Activated CD8-positive, alpha-beta memory T cell treated with anti-CD3 and anti-CD28 coated beads, Interleukin-2, amount 50 U/mL, for 48 hours (primary cell): ENCODE results near the gene ZFYVE16.
"Not testable (repeated sequence)": the region's sequence is repeated elsewhere in the genome, so short reads cannot be mapped to it uniquely, and the experiment has no call there.

Source experiments
- DNase-seq: peaks from one replicate; pipeline ENCODE4 v3.0.0-alpha.2; 2020

ZFYVE16 gene

GRCh38 chr5:80407735-80408483, at the start of gene ZFYVE16:
Gene ZFYVE16 (plus strand): TSS chr5:80408064. CDS start chr5:80434148, 26,084 bp downstream.
- DNase-seq, result peak; percentile 96

- DNase-seq, result no peak
Measured at GRCh38 chr5:80360914-80361444, 46.9 kb upstream of the ZFYVE16 start.

GRCh38 chr5:80364892-80365291, 43.0 kb upstream of the ZFYVE16 start:
- no peak for DNase-seq

- no peak for DNase-seq
Measured at GRCh38 chr5:80368661-80369480, 39.0 kb upstream of the ZFYVE16 start.

- no peak for DNase-seq
Measured at GRCh38 chr5:80369521-80369920, 38.3 kb upstream of the ZFYVE16 start.

- no peak for DNase-seq
Measured at GRCh38 chr5:80370390-80370789, 37.5 kb upstream of the ZFYVE16 start.

- DNase-seq, result no peak
Measured at GRCh38 chr5:80372780-80373179, 35.1 kb upstream of the ZFYVE16 start.

GRCh38 chr5:80374188-80374587, 33.7 kb upstream of the ZFYVE16 start:
- no peak for DNase-seq

GRCh38 chr5:80376557-80376956, 31.3 kb upstream of the ZFYVE16 start:
- no peak for DNase-seq

GRCh38 chr5:80382488-80382887, 25.4 kb upstream of the ZFYVE16 start:
- DNase-seq, result no peak

GRCh38 chr5:80387063-80387768, 20.6 kb upstream of the ZFYVE16 start:
- DNase-seq, result no peak

GRCh38 chr5:80389580-80389979, 18.3 kb upstream of the ZFYVE16 start:
- DNase-seq, result no peak

GRCh38 chr5:80390413-80390812, 17.5 kb upstream of the ZFYVE16 start:
- not testable (repeated sequence) for DNase-seq

GRCh38 chr5:80391267-80391666, 16.6 kb upstream of the ZFYVE16 start:
- not testable (repeated sequence) for DNase-seq

- DNase-seq, result no peak
Measured at GRCh38 chr5:80399526-80400239, 8.2 kb upstream of the ZFYVE16 start.

GRCh38 chr5:80400368-80400767, 7.5 kb upstream of the ZFYVE16 start:
- DNase-seq, result not testable (repeated sequence)

- DNase-seq, result no peak
Measured at GRCh38 chr5:80403782-80404181, 4.1 kb upstream of the ZFYVE16 start.

- DNase-seq, result peak; percentile 56
Measured at GRCh38 chr5:80406980-80407734, 707 bp upstream of the ZFYVE16 start.

GRCh38 chr5:80408484-80409366, 861 bp downstream of the ZFYVE16 start:
- DNase-seq, result no peak

- no peak for DNase-seq
Measured at GRCh38 chr5:80409367-80409966, 1.6 kb downstream of the ZFYVE16 start.
